GM13976 (cell line): ENCODE data around the gene ATP1A1.

ENCODE experiments used
- DNase-seq: peaks from one replicate; pipeline ENCODE4 v3.0.0; 2012; ENCODE audit warnings: low spot score
- in situ Hi-C: fragments of 300-500 bp; cut with MboI; formaldehyde crosslinking; loops from one replicate; pipeline ENCODE4 v1.12.0; 2022; ENCODE audit warnings: low sequenced_read_pairs, mixed read lengths, inconsistent platforms; ENCODE audit not compliant: unreplicated experiment
- TF ChIP-seq, protein P1 (sequence below): IDR thresholded peaks from 2 replicates; pipeline ENCODE4 v1.5.1; 2012; ENCODE audit warnings: borderline replicate concordance, mild to moderate bottlenecking; ENCODE audit not compliant: insufficient read depth; ENCODE audit errors: extremely low read depth, missing control alignments, control extremely low read depth

The ATP1A1 gene

DNA sequence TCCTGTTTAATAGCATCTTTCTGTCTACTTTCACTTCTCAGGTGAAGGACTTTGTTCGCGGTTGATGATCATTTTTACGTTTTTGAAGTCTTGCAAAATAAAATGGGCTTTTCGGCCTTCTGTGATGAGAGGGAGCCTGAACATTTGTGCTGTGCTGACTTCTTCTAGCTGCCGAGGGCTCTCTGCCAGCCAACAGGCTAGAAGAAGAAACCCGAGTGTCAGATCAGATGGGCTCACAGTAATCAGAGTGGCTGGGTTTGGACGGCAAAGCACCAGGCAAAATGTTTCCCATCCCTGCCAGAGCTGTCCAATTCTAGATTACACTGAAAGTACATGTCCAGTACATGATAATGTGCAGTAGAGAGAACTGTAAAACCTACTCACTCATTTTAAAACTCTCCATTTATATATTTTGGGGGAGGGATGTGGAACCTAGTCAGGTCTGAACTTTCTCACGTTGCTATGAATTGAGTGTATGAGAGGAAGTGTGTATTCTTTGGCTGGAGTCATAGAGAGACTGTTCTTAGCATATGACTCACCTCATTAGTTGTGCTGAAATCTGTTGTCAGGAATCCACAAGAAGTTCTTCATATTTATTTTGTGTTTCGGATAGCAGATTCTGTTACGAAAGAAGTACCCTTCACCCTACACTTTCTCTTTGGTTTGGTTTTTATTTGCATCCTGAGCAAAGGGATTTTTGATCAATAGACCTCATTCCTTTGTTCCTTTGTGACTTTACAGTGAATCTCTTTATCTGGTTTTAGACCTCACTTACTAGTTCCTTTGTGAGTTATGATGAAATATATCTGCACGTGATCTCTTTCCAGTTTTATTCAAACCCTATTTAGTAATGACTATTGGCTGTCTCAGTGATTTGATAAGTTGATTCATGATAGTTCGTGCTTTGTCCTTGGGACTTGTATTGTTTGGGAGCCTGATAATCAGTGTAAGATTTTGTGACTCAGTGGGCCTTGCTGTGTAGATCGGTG is 4.8 kb downstream of the ATP1A1 start:
- in situ Hi-C loops: no loop called here
- TF ChIP-seq, protein P1, sequence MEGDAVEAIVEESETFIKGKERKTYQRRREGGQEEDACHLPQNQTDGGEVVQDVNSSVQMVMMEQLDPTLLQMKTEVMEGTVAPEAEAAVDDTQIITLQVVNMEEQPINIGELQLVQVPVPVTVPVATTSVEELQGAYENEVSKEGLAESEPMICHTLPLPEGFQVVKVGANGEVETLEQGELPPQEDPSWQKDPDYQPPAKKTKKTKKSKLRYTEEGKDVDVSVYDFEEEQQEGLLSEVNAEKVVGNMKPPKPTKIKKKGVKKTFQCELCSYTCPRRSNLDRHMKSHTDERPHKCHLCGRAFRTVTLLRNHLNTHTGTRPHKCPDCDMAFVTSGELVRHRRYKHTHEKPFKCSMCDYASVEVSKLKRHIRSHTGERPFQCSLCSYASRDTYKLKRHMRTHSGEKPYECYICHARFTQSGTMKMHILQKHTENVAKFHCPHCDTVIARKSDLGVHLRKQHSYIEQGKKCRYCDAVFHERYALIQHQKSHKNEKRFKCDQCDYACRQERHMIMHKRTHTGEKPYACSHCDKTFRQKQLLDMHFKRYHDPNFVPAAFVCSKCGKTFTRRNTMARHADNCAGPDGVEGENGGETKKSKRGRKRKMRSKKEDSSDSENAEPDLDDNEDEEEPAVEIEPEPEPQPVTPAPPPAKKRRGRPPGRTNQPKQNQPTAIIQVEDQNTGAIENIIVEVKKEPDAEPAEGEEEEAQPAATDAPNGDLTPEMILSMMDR: no peak
- DNase-seq: peak; percentile 68

DNA sequence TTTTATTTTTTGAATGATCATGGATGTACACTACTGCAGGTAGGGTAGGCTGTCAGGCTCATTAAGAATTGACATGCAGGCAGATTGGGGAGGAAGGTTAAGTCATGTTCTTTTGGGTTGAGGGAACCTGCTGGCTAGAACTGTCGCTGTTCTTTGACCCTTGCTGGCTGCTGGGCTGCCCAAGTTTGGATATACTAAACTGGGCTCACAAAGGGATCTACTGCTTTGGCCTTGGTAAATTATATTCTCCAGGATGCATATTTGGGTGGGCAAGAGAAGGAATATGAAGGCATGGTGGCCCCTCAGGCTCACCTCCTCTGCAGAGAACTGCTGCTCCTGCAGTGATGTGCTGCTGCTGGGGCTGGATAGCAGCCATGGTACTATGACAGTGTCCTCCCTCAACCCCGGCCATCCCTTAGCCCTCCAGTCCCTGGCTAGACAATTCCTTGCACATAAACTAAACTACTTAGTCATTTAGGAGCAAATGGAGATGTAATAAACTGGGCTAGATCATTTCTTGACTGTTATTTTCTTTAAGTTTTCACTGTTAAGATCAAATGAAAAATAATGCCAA is 6.1 kb downstream of the ATP1A1 start:
- no peak for DNase-seq
- TF ChIP-seq, protein P1: no peak
- in situ Hi-C loops: no loop called here

DNA sequence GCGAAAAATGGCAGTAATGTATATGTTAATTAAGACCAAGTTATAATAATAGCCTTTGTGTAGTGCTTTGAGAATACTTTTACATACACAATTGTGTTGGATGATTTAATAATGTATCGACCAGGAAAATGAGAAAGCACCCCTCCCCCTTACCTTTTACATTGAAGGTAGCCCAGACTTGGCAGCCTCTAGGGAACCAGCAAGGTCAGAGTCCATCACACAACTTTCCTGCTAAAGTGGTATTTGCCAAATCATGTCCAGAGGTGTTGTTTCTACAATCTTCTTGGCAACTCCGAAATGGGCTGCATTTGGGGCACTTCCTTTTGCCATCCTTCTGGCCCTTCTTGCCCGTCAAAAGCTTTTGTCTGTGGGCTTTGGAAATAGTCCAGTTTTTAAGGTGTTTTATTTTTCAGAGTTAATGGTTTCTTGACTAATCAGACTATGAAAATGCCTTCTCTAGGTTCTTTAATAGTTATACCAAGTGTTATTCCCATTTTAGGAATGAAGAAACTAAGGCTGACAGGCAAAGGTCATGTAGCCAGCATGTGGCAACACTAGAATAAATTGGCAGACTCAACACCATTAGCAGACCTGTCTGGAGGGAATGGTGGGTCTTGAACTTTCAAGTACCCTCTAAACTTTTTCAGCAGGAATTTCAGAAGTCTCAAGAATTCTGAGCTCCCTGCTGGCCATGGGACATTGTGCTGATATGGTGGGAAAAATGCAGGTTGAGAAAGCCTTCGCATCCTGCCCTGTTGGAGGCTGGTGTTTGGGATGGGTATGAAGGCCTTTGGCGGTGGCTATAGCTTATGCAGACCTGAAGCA is 6.8 kb downstream of the ATP1A1 start:
- DNase-seq: no peak
- in situ Hi-C loops: no loop called here
- TF ChIP-seq, protein P1: no peak

DNA sequence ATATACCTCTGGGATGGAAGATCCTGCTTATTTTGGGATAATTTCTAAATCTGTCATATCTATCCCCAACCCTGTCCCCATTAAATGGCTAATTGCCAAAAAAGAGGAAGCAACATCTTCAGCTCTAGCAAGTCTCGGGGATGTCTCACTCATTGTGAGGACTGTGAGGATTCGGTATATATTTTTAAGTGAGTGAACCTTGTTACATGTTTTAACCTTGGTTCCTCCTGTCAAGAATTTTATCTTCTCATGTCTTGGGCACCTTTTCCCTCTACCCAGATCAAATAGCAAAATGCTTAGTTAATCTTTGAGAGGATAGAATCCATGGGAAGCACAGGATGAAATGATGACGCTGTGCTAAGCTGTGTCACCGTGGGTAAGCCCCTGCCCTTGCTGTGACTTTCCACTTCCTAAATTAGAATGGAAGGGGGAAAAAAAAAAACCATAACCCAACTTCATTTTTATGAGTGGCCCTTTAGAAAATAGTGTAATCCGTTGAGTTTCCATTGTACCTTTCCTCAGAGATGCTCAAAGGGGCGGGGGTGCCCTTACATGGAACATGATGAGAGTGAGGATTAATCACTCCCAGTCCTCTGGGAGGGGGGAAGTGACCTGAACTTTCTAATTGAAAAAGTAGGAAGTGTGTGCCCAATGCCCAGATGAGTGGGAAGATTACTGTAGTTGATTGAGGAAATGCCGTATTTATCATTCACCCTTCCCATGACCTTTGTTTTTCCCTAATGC is 7.6 kb downstream of the ATP1A1 start:
- in situ Hi-C loops: no loop called here
- no peak for DNase-seq
- TF ChIP-seq, protein P1: no peak

DNA sequence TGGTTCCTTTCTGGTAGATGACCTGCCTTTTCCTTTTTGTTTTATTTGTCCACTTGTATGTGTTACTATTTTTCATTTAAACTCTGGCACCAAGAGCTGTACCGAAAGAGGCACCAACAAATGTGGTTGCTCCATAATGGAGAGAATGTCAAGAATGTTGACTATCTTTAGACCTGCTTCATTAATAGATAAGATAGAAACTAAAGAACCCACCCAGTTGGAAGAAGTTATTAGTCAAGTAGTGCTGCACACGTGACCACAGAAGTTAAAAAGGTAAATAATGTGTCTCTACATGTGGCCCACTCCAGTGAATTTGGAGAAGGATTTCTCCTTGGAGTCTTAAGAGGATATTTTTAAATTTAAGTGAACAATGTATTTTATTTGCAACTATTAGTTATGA is 9.3 kb downstream of the ATP1A1 start:
- no peak for DNase-seq
- in situ Hi-C loops: no loop called here
- TF ChIP-seq, protein P1: no peak

DNA sequence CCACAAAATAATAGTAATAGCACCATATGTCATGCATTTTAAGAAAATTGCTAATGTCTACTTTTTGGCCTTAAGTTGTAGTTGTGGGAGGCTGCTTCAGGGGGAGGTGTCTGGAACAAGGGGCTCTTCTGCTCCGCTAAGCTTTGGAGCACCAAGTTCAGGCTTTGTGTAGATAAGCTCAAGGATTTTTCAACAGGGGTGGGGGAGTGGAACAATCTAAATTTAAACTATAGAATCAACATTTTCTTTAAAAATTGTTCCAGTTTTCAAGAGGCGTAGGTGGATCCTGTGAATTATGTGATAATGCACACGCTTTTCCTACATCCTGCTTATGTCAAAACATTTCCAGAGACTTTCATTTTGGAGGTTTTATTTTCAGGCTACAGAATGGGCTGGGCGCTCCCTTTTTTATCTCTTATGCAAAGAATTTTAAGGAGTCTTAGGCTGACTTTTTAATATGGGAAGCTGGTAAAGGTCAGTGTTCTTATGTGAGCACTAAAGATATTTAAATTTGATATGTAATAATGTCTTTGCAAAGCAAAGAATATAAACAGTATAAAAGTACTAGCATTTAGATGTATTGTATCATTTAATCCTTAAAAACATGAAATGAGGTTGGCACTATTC is 9.9 kb downstream of the ATP1A1 start:
- TF ChIP-seq, protein P1: no peak
- in situ Hi-C loops: no loop called here
- DNase-seq: no peak
